Stomach (tissue), 4 donors: ENCODE data around the gene PPIL6.

Experiments
- EP300 ChIP-seq: sonication (generic); formaldehyde crosslinking; IDR thresholded peaks from one replicate; pipeline ENCODE4 v1.6.1; 2017; ENCODE audit warnings: antibody characterized with exemption
- POLR2A ChIP-seq, 4 donors: fragments of 450-650 bp; IDR thresholded peaks; one replicate each; pipeline ENCODE4 v1.6.1; 2016; ENCODE audit warnings: antibody characterized with exemption in 4 of 4, control low read depth in 2 of 4, mild to moderate bottlenecking in 1 of 4, moderate library complexity in 1 of 4
- TF ChIP-seq, protein P1 (sequence below), 7 experiments: fragments of 450-650 bp in 4 of 7; fragments of 200-600 bp in 3 of 7; sonication (generic) in 3 of 7; IDR thresholded peaks; one replicate each; pipeline ENCODE4 v1.5.1; 2016 to 2019; ENCODE audit warnings: antibody characterized with exemption in 7 of 7, control low read depth in 2 of 7, mild to moderate bottlenecking in 1 of 7

DNA sequence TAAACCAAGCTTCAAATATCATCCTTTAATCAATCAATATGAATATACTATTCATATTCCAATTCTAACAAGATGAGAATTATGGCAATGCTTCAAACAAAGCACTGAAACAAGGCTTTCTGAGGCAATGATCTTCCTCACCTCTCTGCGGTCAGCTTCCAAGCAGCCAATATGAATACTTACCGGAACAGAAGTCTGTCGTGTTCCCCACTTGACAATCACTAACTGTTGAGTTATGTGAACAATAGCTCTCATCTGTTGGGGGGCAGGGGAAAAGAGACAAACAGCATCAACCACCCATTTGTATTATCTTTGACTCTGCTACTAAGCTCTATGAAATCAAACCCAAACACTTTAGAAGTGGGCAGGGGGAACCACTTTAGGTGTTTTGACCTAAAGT lies 62.7 kb downstream of the PPIL6 start:
- TF ChIP-seq, protein P1, sequence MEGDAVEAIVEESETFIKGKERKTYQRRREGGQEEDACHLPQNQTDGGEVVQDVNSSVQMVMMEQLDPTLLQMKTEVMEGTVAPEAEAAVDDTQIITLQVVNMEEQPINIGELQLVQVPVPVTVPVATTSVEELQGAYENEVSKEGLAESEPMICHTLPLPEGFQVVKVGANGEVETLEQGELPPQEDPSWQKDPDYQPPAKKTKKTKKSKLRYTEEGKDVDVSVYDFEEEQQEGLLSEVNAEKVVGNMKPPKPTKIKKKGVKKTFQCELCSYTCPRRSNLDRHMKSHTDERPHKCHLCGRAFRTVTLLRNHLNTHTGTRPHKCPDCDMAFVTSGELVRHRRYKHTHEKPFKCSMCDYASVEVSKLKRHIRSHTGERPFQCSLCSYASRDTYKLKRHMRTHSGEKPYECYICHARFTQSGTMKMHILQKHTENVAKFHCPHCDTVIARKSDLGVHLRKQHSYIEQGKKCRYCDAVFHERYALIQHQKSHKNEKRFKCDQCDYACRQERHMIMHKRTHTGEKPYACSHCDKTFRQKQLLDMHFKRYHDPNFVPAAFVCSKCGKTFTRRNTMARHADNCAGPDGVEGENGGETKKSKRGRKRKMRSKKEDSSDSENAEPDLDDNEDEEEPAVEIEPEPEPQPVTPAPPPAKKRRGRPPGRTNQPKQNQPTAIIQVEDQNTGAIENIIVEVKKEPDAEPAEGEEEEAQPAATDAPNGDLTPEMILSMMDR (IDR thresholded peaks at IDR 0.05): no peak
- TF ChIP-seq POLR2A (IDR thresholded peaks at IDR 0.05): no peak
- no peak for TF ChIP-seq EP300
